Measurements from ENCODE around the gene NDP.
A peak's percentile ranks its signal among the peaks of the same experiment; 100 is the strongest.
"Not testable (repeated sequence)": the region's sequence is repeated elsewhere in the genome, so short reads cannot be mapped to it uniquely, and the experiment has no call there.

NDP gene

GRCh38 chrX:43970528-43970927, 2.7 kb downstream of the NDP start:
- no peak for DNase-seq (ENCODE audit: low read depth in 2 of 2)

- DNase-seq (ENCODE audit: low read depth in 2 of 2) = no peak
Observed at GRCh38 chrX:43969504-43970501, 3.4 kb downstream of the NDP start.

GRCh38 chrX:43968359-43968781, 4.8 kb downstream of the NDP start:
- DNase-seq (ENCODE audit: low read depth in 2 of 2) = no peak

GRCh38 chrX:43964936-43965335, 8.3 kb downstream of the NDP start:
- DNase-seq (ENCODE audit: low read depth in 2 of 2) = no peak

GRCh38 chrX:43963726-43964125, 9.5 kb downstream of the NDP start:
- no peak for DNase-seq (ENCODE audit: low read depth in 2 of 2)

- no peak for DNase-seq (ENCODE audit: low read depth in 2 of 2)
Observed at GRCh38 chrX:43962636-43963035, 10.6 kb downstream of the NDP start.

- DNase-seq (ENCODE audit: low read depth in 2 of 2) = no peak
Observed at GRCh38 chrX:43961699-43962098, 11.5 kb downstream of the NDP start.

GRCh38 chrX:43958529-43958928, 14.7 kb downstream of the NDP start:
- DNase-seq (ENCODE audit: low read depth in 2 of 2) = no peak

- DNase-seq (ENCODE audit: low read depth in 2 of 2) = no peak
Observed at GRCh38 chrX:43956034-43956433, 17.2 kb downstream of the NDP start.

- DNase-seq (ENCODE audit: low read depth in 2 of 2) = no peak
Observed at GRCh38 chrX:43953218-43953617, 20.0 kb downstream of the NDP start.

- DNase-seq (ENCODE audit: low read depth in 2 of 2) = peak in 1 of 2 donors; percentile 13
Observed at GRCh38 chrX:43949669-43950068, 23.5 kb downstream of the NDP start.

- DNase-seq (ENCODE audit: low read depth in 2 of 2) = no peak
Observed at GRCh38 chrX:43940816-43941474, 32.2 kb downstream of the NDP start.

GRCh38 chrX:43939187-43939926, 33.8 kb downstream of the NDP start:
- DNase-seq (ENCODE audit: low read depth in 2 of 2) = no peak

GRCh38 chrX:43922032-43922431, 51.2 kb downstream of the NDP start:
- not testable (repeated sequence) for DNase-seq (ENCODE audit: low read depth in 2 of 2)

- not testable (repeated sequence) for DNase-seq (ENCODE audit: low read depth in 2 of 2)
Observed at GRCh38 chrX:43910772-43911171, 62.4 kb downstream of the NDP start.

- DNase-seq (ENCODE audit: low read depth in 2 of 2) = no peak
Observed at GRCh38 chrX:43910012-43910411, 63.2 kb downstream of the NDP start.

GRCh38 chrX:43909141-43909540, 64.0 kb downstream of the NDP start:
- no peak for DNase-seq (ENCODE audit: low read depth in 2 of 2)

- DNase-seq (ENCODE audit: low read depth in 2 of 2) = no peak
Observed at GRCh38 chrX:43899878-43900815, 73.0 kb downstream of the NDP start.

All from stimulated activated CD8-positive, alpha-beta memory T cell treated with anti-CD3 and anti-CD28 coated beads, Interleukin-2, amount 100 ng/mL, for 48 hours (primary cell).